IMR-90 (cell line): ENCODE measurements around the gene CIT. TPM values are rescaled to one million over a fixed set of nuclear protein-coding genes. Genes with fewer than 3 reads are reported as not detected.

Experiments
- ATAC-seq: fragments of 200-7000 bp; cut with Tn5 transposase; 2 replicates; pipeline ENCODE4 v1.9.1; 2020; ENCODE audit warnings: low read depth, mild to moderate bottlenecking, moderate library complexity
- BruUV-seq: library from RNA; stranded (reverse); fragments of 400-500 nt; replicated peaks from 2 replicates; lab custom pipeline; 2021; lab: Mats Ljungman, UMichigan
- CTCF ChIA-PET: fragments of 300-600 bp; formaldehyde crosslinking; extraction: SDS; loops from one replicate; lab custom pipeline; 2021; ENCODE audit warnings: antibody characterized with exemption; lab: Yijun Ruan, JAX
- POLR2A ChIA-PET: fragments of 300-600 bp; sonication (Branson Sonifier 250); formaldehyde crosslinking; loops from one replicate; lab custom pipeline; 2022; ENCODE audit warnings: antibody characterized with exemption; ENCODE audit not compliant: unreplicated experiment; lab: Charles Lee
- DNase-seq: peaks from one replicate; pipeline ENCODE4 v3.0.0; 2013
- H2AFZ ChIP-seq: replicated peaks from 2 replicates; pipeline ENCODE3; 2013; ENCODE audit warnings: low read length, mild to moderate bottlenecking; ENCODE audit not compliant: poor library complexity
- H2AK5ac ChIP-seq: 2 replicates; pipeline ENCODE4 v1.6.1; 2013; ENCODE audit warnings: low read depth, low read length, inconsistent platforms
- H2AK9ac ChIP-seq: replicated peaks from 2 replicates; pipeline ENCODE3; 2013; ENCODE audit warnings: mild to moderate bottlenecking, low read depth, low read length, moderate library complexity; ENCODE audit not compliant: poor library complexity
- H2BK120ac ChIP-seq: 2 replicates; pipeline ENCODE4 v1.6.1; 2013; ENCODE audit warnings: low read depth, low read length, inconsistent platforms
- H2BK15ac ChIP-seq: 3 replicates; pipeline ENCODE4 v1.6.1; 2013; ENCODE audit warnings: low read depth, low read length, inconsistent platforms
- H2BK20ac ChIP-seq: 2 replicates; pipeline ENCODE4 v1.6.1; 2013; ENCODE audit warnings: low read depth, mild to moderate bottlenecking, inconsistent platforms, low read length, moderate library complexity
- H2BK5ac ChIP-seq: 2 replicates; pipeline ENCODE4 v1.6.1; 2013; ENCODE audit warnings: mild to moderate bottlenecking, low read depth, low read length, inconsistent platforms; ENCODE audit not compliant: poor library complexity, severe bottlenecking
- H3K14ac ChIP-seq: replicated peaks from 2 replicates; pipeline ENCODE4 v1.6.1; 2013; ENCODE audit warnings: low read depth, low read length, inconsistent platforms
- H3K18ac ChIP-seq: 2 replicates; pipeline ENCODE4 v1.6.1; 2013; ENCODE audit warnings: low read depth, low read length, control low read depth
- H3K23ac ChIP-seq: 2 replicates; pipeline ENCODE4 v1.6.1; 2013; ENCODE audit warnings: low read depth, low read length, inconsistent platforms
- H3K27ac ChIP-seq: 2 replicates; pipeline ENCODE4 v1.5.1; 2013; ENCODE audit warnings: mild to moderate bottlenecking, control low read depth, low read length; ENCODE audit not compliant: insufficient read depth
- H3K27me3 ChIP-seq: 2 replicates; pipeline ENCODE4 v1.6.1; 2013; ENCODE audit warnings: low read length; ENCODE audit not compliant: control insufficient read depth, insufficient read depth
- H3K36me3 ChIP-seq: 2 replicates; pipeline ENCODE4 v1.6.1; 2013; ENCODE audit warnings: low read length, mixed read lengths; ENCODE audit not compliant: control insufficient read depth, insufficient read depth
- H3K4ac ChIP-seq: 2 replicates; pipeline ENCODE4 v1.6.1; 2013; ENCODE audit warnings: low read depth, low read length, inconsistent platforms
- H3K4me1 ChIP-seq: 2 replicates; pipeline ENCODE4 v1.6.1; 2013; ENCODE audit warnings: low read length, mixed read lengths; ENCODE audit not compliant: control insufficient read depth, insufficient read depth
- H3K4me2 ChIP-seq: 2 replicates; pipeline ENCODE4 v1.6.1; 2013; ENCODE audit warnings: low read depth, mild to moderate bottlenecking, control low read depth, low read length, moderate library complexity
- H3K4me3 ChIP-seq: 2 replicates; pipeline ENCODE4 v1.5.1; 2013; ENCODE audit warnings: low read depth, mild to moderate bottlenecking, control low read depth, low read length, moderate library complexity; ENCODE audit not compliant: insufficient read depth
- H3K56ac ChIP-seq: 2 replicates; pipeline ENCODE4 v1.6.1; 2013; ENCODE audit warnings: low read length, inconsistent platforms; ENCODE audit not compliant: insufficient read depth; ENCODE audit errors: extremely low read depth
- H3K79me1 ChIP-seq, 2 experiments: 2 replicates each; pipeline ENCODE4 v1.6.1; 2013; ENCODE audit warnings: low read length in 2 of 2, inconsistent platforms in 1 of 2, low read depth in 1 of 2
- H3K9ac ChIP-seq: 2 replicates; pipeline ENCODE4 v1.6.1; 2013; ENCODE audit warnings: low read depth, low read length, control low read depth
- H3K9me1 ChIP-seq: 2 replicates; pipeline ENCODE4 v1.6.1; 2013; ENCODE audit warnings: low read length, inconsistent platforms; ENCODE audit not compliant: insufficient read depth
- H3K9me3 ChIP-seq: 2 replicates; pipeline ENCODE4 v1.6.1; 2013; ENCODE audit warnings: low read length; ENCODE audit not compliant: control insufficient read depth, insufficient read depth
- H4K20me1 ChIP-seq: 2 replicates; pipeline ENCODE4 v1.6.1; 2013; ENCODE audit warnings: low read length, inconsistent platforms; ENCODE audit not compliant: insufficient read depth
- H4K5ac ChIP-seq: 2 replicates; pipeline ENCODE4 v1.6.1; 2013; ENCODE audit warnings: mild to moderate bottlenecking, low read depth, low read length, control low read depth
- H4K8ac ChIP-seq, 2 experiments: 2 replicates each; pipeline ENCODE4 v1.6.1; 2013; ENCODE audit warnings: low read depth in 2 of 2, low read length in 2 of 2, control low read depth in 1 of 2, inconsistent platforms in 1 of 2
- H4K91ac ChIP-seq: 2 replicates; pipeline ENCODE4 v1.6.1; 2013; ENCODE audit warnings: low read depth, low read length, inconsistent platforms; ENCODE audit not compliant: insufficient read depth
- BHLHE40 ChIP-seq: fragments of 150-350 bp; IDR thresholded peaks from 2 replicates; pipeline ENCODE4 v1.6.1; 2016; ENCODE audit warnings: mild to moderate bottlenecking, low read depth, low read length
- CHD1 ChIP-seq: IDR thresholded peaks from 2 replicates; pipeline ENCODE4 v1.6.1; 2012; ENCODE audit warnings: low read depth, low read length, improper control_type of control experiment
- MAFK ChIP-seq: IDR thresholded peaks from 2 replicates; pipeline ENCODE4 v1.6.1; 2012; ENCODE audit warnings: low read depth, low read length, improper control_type of control experiment
- MXI1 ChIP-seq: IDR thresholded peaks from 2 replicates; pipeline ENCODE4 v1.6.1; 2012; ENCODE audit warnings: low read depth, mild to moderate bottlenecking, low read length, moderate library complexity, borderline replicate concordance
- POLR2A ChIP-seq: IDR thresholded peaks from 2 replicates; pipeline ENCODE4 v1.6.1; 2012; ENCODE audit warnings: mild to moderate bottlenecking, low read depth, low read length
- RCOR1 ChIP-seq: IDR thresholded peaks from 2 replicates; pipeline ENCODE4 v1.6.1; 2012; ENCODE audit warnings: mild to moderate bottlenecking, low read length, improper control_type of control experiment; ENCODE audit not compliant: insufficient replicate concordance
- RFX5 ChIP-seq: IDR thresholded peaks from 2 replicates; pipeline ENCODE4 v1.8.0; 2012; ENCODE audit warnings: low read depth, mild to moderate bottlenecking, low read length, moderate library complexity
- WGBS, 2 experiments: methylation state at CpG; one replicate each; pipeline versions ENCODE4 v1.1.5 to v1.1.7; 2013; ENCODE audit warnings: missing lambda C conversion rate in 2 of 2; ENCODE audit not compliant: insufficient read length in 1 of 2; ENCODE audit errors: extremely low coverage in 2 of 2; 5-methylcytosine and 5-hydroxymethylcytosine counted together
- dilution Hi-C: fragments of 300-500 bp; cut with HindIII; formaldehyde crosslinking; loops from one replicate; pipeline ENCODE4 v1.14.3; 2018; ENCODE audit warnings: low sequenced_read_pairs; ENCODE audit not compliant: unreplicated experiment
- in situ Hi-C: fragments of 300-500 bp; cut with MboI; formaldehyde crosslinking; loops from 3 replicates; pipeline ENCODE4 v1.14.3; 2019; ENCODE audit warnings: low sequenced_read_pairs, inconsistent platforms, mixed read lengths
- intact Hi-C: fragments of 100-400 bp; cut with micrococcal nuclease; formaldehyde crosslinking; loops from 2 replicates; pipeline ENCODE4 v1.10.0; 2022
- polyA plus RNA-seq, 3 experiments: library from polyadenylated mRNA; depleted of rRNA; stranded (reverse); fragments of >200 nt; gene quantifications; 2 replicates each; pipeline ENCODE4 v1.2.3, GENCODE V29; 2012; ENCODE audit warnings: low replicate concordance in 1 of 3
- total RNA-seq: library from RNA; depleted of rRNA; stranded (reverse); fragments of >200 nt; gene quantifications from 2 replicates; pipeline ENCODE4 v1.2.3, GENCODE V29; 2012
- TF ChIP-seq, protein P1 (sequence below): fragments of 150-350 bp; IDR thresholded peaks from 2 replicates; pipeline ENCODE4 v1.6.1; 2016; ENCODE audit warnings: low read depth, mild to moderate bottlenecking, low read length, moderate library complexity, borderline replicate concordance
- TF ChIP-seq, protein P2 (sequence below): conservative IDR thresholded peaks from 2 replicates; pipeline ENCODE4 v1.5.1; 2012; ENCODE audit warnings: mild to moderate bottlenecking, low read depth, low read length, improper control_type of control experiment

CIT gene
- total and polyA plus RNA-seq, 2 of the 4 experiments (the other 2 are of a cell fraction), result 13.1 to 21.0 TPM

DNA sequence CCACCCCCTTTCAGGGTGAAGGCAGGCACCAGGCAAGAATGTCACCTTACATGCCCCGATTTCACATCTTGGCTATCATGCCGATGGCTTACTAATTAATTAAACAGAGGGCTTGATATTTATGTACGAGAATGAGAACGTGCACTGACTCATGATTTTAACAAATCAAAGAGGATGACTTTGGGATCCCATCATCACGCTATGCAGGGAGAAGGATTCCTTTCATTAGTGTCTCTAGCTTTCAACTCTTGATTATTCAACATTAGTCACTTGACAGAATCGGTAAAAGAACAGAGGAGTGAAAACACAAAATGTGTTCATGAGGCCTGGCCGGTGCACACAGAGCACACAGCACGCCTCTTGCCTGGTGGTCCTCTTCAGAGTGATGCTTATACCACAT, 128.6 kb downstream of the CIT start:
- Histone ChIP-seq H3K9me1 (no peaks in the 10 kb centered on the region), H2BK20ac (no peak overlapping the region), H2AK5ac (no peak overlapping the region), H3K4me3 (no peak overlapping the region), H2AFZ (no peak overlapping the region), H4K20me1 (no peaks in the 10 kb centered on the region), H3K4ac (no peak overlapping the region), H3K14ac (no peak overlapping the region), H2BK5ac (no peak overlapping the region), H4K5ac (no peak overlapping the region), H3K27ac (no peak overlapping the region), H3K9ac (no peak overlapping the region), H3K4me2 (no peak overlapping the region), H2AK9ac (no peak overlapping the region), H4K8ac (no peak overlapping the region), H4K91ac (no peak overlapping the region), H3K36me3 (peaks cover 2% of the 10 kb centered on the region; the same call in 1 of the 2 replicates), H3K18ac (no peak overlapping the region), H3K9me3 (peaks cover 4% of the 10 kb centered on the region; the same call in 1 of the 2 replicates), H3K23ac (no peak overlapping the region), H3K4me1 (no peaks in the 10 kb centered on the region), H2BK15ac (no peak overlapping the region), H3K56ac (no peak overlapping the region), H2BK120ac (no peak overlapping the region), H3K27me3 (no peaks in the 10 kb centered on the region), H3K79me1 (no peaks in the 10 kb centered on the region)
- in situ Hi-C loops, result no loop called here
- no TSS peak for BruUV-seq
- intact Hi-C loops, result no loop called here
- dilution Hi-C loops, result no loop called here
- DNase-seq, result no peak
- ATAC-seq, result no peak
- ChIA-PET POLR2A (no interaction called here), CTCF (no interaction called here)
- 100% methylated on average over 1 of the region's 8 CpGs; no CpG with 5 or more reads in 1 of the 2 experiments for WGBS, 2 experiments
- no peak for TF ChIP-seq RCOR1
- no peak for TF ChIP-seq BHLHE40
- TF ChIP-seq, protein P1, sequence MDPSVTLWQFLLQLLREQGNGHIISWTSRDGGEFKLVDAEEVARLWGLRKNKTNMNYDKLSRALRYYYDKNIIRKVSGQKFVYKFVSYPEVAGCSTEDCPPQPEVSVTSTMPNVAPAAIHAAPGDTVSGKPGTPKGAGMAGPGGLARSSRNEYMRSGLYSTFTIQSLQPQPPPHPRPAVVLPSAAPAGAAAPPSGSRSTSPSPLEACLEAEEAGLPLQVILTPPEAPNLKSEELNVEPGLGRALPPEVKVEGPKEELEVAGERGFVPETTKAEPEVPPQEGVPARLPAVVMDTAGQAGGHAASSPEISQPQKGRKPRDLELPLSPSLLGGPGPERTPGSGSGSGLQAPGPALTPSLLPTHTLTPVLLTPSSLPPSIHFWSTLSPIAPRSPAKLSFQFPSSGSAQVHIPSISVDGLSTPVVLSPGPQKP, result no peak
- TF ChIP-seq CHD1, result no peak
- no peak for TF ChIP-seq POLR2A
- TF ChIP-seq RFX5, result no peak
- TF ChIP-seq, protein P2, sequence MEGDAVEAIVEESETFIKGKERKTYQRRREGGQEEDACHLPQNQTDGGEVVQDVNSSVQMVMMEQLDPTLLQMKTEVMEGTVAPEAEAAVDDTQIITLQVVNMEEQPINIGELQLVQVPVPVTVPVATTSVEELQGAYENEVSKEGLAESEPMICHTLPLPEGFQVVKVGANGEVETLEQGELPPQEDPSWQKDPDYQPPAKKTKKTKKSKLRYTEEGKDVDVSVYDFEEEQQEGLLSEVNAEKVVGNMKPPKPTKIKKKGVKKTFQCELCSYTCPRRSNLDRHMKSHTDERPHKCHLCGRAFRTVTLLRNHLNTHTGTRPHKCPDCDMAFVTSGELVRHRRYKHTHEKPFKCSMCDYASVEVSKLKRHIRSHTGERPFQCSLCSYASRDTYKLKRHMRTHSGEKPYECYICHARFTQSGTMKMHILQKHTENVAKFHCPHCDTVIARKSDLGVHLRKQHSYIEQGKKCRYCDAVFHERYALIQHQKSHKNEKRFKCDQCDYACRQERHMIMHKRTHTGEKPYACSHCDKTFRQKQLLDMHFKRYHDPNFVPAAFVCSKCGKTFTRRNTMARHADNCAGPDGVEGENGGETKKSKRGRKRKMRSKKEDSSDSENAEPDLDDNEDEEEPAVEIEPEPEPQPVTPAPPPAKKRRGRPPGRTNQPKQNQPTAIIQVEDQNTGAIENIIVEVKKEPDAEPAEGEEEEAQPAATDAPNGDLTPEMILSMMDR, result no peak
- no peak for TF ChIP-seq MAFK
- TF ChIP-seq MXI1, result no peak
